Thyroid gland (tissue), 4 donors: ENCODE results near the gene DIS3L2. TPM values are rescaled to one million over a fixed set of nuclear protein-coding genes. Genes with fewer than 3 reads are reported as not detected.

Experiments
- DNase-seq, 2 donors: peaks; one replicate each; pipeline ENCODE4 v3.0.0-alpha.2; 2019
- H3K27ac ChIP-seq, 3 donors: fragments of 200-600 bp; sonication (generic); 1 replicate in 2 of 3; 2 replicates in 1 of 3; pipeline ENCODE4 v1.5.1; 2016 to 2019; ENCODE audit warnings: mild to moderate bottlenecking in 1 of 3, moderate library complexity in 1 of 3
- H3K27me3 ChIP-seq: fragments of 200-600 bp; sonication (generic); one replicate; pipeline ENCODE4 v1.5.1; 2019
- H3K36me3 ChIP-seq, 2 donors: fragments of 200-600 bp; sonication (generic); one replicate each; pipeline ENCODE4 v1.5.1; 2016 to 2019
- H3K4me1 ChIP-seq, 2 donors: fragments of 200-600 bp; sonication (generic); one replicate each; pipeline ENCODE4 v1.5.1; 2017 to 2019
- H3K4me3 ChIP-seq, 3 donors: fragments of 200-600 bp; sonication (generic); replicated peaks in 1 of 3; 1 replicate in 2 of 3; 2 replicates in 1 of 3; pipeline ENCODE4 v1.5.1; 2016; ENCODE audit warnings: mild to moderate bottlenecking in 1 of 3
- H3K9me3 ChIP-seq: fragments of 200-600 bp; sonication (generic); one replicate; pipeline ENCODE4 v1.5.1; 2017
- POLR2A ChIP-seq, 2 donors: fragments of 450-650 bp; IDR thresholded peaks; one replicate each; pipeline ENCODE4 v1.6.1; 2017; ENCODE audit warnings: antibody characterized with exemption in 2 of 2, mild to moderate bottlenecking in 2 of 2, moderate library complexity in 1 of 2
- WGBS, 2 donors: methylation state at CpG; one replicate each; pipeline ENCODE4 v1.1.5; 2017; 5-methylcytosine and 5-hydroxymethylcytosine counted together
- intact Hi-C: fragments of 100-400 bp; cut with DNase I; formaldehyde crosslinking; loops from one replicate; pipeline ENCODE4 v1.15.1; 2023
- total RNA-seq, 4 donors: library from RNA; depleted of rRNA; stranded (reverse); fragments of >200 nt; gene quantifications; one replicate each; pipeline ENCODE4 v1.2.3, GENCODE V29; 2016
- TF ChIP-seq, protein P1 (sequence below), 6 experiments: fragments of 200-600 bp in 3 of 6; fragments of 450-650 bp in 3 of 6; sonication (generic) in 3 of 6; IDR thresholded peaks; one replicate each; pipeline ENCODE4 v1.5.1; 2016 to 2019; ENCODE audit warnings: antibody characterized with exemption in 6 of 6, mild to moderate bottlenecking in 2 of 6, inconsistent platforms in 1 of 6, moderate library complexity in 1 of 6

DIS3L2 gene
- total RNA-seq, 4 donors from 2014 or later, result 42.2 to 68.7 (median 50.3) TPM

GRCh38 chr2:232058063-232058877, 96.8 kb downstream of the DIS3L2 start:
- WGBS, 2 donors, result 87 to 91% methylated on average over 5 of the region's 5 CpGs
- Histone ChIP-seq H3K4me3 (no peak overlapping the region), H3K27ac (no peak overlapping the region), H3K27me3 (no peaks in the 10 kb centered on the region), H3K9me3 (no peaks in the 10 kb centered on the region), H3K36me3 (no peaks in the 10 kb centered on the region), H3K4me1 (no peaks in the 10 kb centered on the region)
- TF ChIP-seq POLR2A (IDR thresholded peaks at IDR 0.05), result no peak
- TF ChIP-seq, protein P1, sequence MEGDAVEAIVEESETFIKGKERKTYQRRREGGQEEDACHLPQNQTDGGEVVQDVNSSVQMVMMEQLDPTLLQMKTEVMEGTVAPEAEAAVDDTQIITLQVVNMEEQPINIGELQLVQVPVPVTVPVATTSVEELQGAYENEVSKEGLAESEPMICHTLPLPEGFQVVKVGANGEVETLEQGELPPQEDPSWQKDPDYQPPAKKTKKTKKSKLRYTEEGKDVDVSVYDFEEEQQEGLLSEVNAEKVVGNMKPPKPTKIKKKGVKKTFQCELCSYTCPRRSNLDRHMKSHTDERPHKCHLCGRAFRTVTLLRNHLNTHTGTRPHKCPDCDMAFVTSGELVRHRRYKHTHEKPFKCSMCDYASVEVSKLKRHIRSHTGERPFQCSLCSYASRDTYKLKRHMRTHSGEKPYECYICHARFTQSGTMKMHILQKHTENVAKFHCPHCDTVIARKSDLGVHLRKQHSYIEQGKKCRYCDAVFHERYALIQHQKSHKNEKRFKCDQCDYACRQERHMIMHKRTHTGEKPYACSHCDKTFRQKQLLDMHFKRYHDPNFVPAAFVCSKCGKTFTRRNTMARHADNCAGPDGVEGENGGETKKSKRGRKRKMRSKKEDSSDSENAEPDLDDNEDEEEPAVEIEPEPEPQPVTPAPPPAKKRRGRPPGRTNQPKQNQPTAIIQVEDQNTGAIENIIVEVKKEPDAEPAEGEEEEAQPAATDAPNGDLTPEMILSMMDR (IDR thresholded peaks at IDR 0.05), result no peak
- intact Hi-C loops, result no loop called here
- DNase-seq, result no peak

GRCh38 chr2:232058931-232059330, 97.4 kb downstream of the DIS3L2 start:
- H3K4me3 ChIP-seq, result no peak overlapping the region
- no peak overlapping the region for H3K27ac ChIP-seq
- intact Hi-C loops, result no loop called here
- TF ChIP-seq, protein P1 (IDR thresholded peaks at IDR 0.05), result no peak
- no peak for TF ChIP-seq POLR2A (IDR thresholded peaks at IDR 0.05)
- H3K27me3 ChIP-seq, result no peaks in the 10 kb centered on the region
- no peaks in the 10 kb centered on the region for H3K36me3 ChIP-seq
- no peak for DNase-seq
- no peaks in the 10 kb centered on the region for H3K9me3 ChIP-seq
- H3K4me1 ChIP-seq, result no peaks in the 10 kb centered on the region

GRCh38 chr2:232061265-232061664, 99.8 kb downstream of the DIS3L2 start:
- Histone ChIP-seq H3K4me3 (no peak overlapping the region), H3K9me3 (no peaks in the 10 kb centered on the region), H3K27me3 (no peaks in the 10 kb centered on the region), H3K36me3 (no peaks in the 10 kb centered on the region), H3K4me1 (no peaks in the 10 kb centered on the region), H3K27ac (no peak overlapping the region)
- intact Hi-C loops, result no loop called here
- DNase-seq, result no peak
- TF ChIP-seq, protein P1 (IDR thresholded peaks at IDR 0.05), result no peak
- no peak for TF ChIP-seq POLR2A (IDR thresholded peaks at IDR 0.05)
- WGBS, 2 donors, result 96 to 97% methylated on average over 4 of the region's 4 CpGs

DNA sequence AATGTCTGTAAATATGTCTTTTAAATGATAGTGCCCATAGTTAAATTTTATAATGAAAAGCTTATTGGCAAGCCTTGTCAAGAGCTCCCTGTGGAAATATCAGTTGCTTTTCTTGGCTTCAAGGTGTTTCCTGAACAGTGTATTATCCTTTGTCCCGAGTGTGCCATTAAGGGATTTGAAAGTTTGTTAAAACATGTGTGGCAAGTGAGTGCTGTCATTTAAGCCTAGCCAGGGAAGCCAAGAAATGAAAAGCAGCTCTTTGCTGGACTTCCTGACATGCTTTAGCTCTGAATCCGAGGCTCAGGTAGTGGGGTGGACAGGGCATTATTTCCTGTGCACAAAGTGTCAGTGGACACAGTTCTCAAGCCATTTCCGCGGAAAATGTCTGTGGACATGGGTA, 111.5 kb downstream of the DIS3L2 start:
- no peak overlapping the region for H3K27ac ChIP-seq
- no peak for TF ChIP-seq POLR2A (IDR thresholded peaks at IDR 0.05)
- TF ChIP-seq, protein P1 (IDR thresholded peaks at IDR 0.05), result no peak
- WGBS, 2 donors, result 61 to 74% methylated on average over 4 of the region's 4 CpGs
- intact Hi-C loops, result no loop called here
- H3K9me3 ChIP-seq, result no peaks in the 10 kb centered on the region
- H3K27me3 ChIP-seq, result no peaks in the 10 kb centered on the region
- H3K36me3 ChIP-seq, result no peaks in the 10 kb centered on the region
- H3K4me3 ChIP-seq, result no peak overlapping the region
- peaks cover 10 to 14% of the 10 kb centered on the region in 2 donors for H3K4me1 ChIP-seq
- no peak for DNase-seq

DNA sequence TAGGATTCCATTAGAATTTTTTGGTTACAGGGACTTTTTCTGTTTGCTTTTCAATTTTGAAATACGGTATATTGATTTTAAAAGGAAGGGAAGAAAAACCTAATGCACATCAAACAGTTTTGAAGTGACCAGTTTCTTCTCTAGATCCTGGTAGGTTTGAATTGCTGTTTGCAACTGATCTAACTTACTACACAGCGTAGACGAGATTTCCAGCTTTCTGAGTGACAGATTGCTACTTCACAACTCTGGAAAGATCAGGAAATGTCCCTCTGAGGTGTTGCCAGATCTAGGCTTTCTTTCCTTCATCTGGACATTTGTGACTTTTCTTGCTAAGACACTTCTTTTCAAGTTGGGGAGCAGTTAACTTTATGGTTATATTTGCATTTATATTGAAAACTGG, 112.2 kb downstream of the DIS3L2 start:
- Histone ChIP-seq H3K4me3 (no peak overlapping the region), H3K27me3 (no peaks in the 10 kb centered on the region), H3K36me3 (no peaks in the 10 kb centered on the region), H3K27ac (no peak overlapping the region), H3K4me1 (peaks cover 10 to 14% of the 10 kb centered on the region in 2 donors), H3K9me3 (no peaks in the 10 kb centered on the region)
- intact Hi-C loops, result no loop called here
- TF ChIP-seq POLR2A (IDR thresholded peaks at IDR 0.05), result no peak
- TF ChIP-seq, protein P1 (IDR thresholded peaks at IDR 0.05), result no peak
- whole genome bisulfite sequencing, 2 donors, result 85 to 86% methylated on average over 3 of the region's 3 CpGs
- DNase-seq, result no peak
